Measurements from ENCODE around the gene MYO9B. TPM values are rescaled to one million over a fixed set of nuclear protein-coding genes. Genes with fewer than 3 reads are reported as not detected.

Gene MYO9B
- total and polyA plus RNA-seq, 9 of the 15 experiments (the other 6 are each of a cell fraction or from before 2014, with no cell fraction given), result 2.4 to 77.6 (median 23.0) TPM

DNA sequence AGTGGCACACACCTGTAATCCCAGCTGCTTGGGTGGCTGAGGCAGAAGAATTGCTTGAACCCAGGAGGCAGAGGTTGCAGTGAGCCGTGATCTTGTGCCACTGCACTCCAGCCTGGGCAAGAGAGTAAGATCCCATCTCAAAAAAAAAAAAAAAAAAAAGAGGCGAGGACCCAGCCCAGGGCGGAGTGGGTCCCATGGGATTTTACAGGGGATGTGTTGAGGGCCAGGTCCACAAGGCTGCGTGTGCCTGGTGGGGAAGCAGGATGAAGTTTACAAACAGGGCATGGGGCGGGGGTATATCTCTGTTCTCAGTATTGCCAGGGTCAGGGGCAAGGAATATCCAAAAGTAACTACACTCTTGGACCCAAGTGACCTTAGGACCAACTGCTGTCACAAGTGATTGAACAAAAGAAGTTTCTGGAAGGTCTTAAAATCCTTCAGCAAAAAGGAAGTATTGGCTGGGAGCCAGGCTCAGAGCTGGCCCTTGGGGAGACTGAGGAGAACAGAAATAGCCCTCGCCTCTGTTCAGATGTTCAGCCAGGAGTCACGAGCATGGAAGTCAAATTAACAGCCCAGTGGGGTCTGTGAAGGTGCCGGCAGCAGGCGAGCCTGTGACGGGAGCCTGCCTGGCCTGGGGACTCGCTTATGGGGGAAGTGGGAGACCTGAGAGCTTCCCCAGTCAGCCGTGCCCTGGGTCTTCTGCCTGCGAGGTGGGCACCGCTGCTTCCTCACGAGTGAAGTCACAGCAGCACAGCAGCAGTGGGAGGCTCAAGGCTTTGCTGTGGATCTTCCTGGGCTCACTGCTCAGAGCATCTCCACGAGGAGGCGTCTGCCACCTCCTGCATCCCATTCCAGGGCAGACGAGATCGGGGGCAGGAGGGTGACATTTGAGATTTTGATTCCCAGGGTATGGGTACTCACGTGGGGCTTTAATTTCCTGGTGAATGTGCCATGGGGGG, 6.4 kb downstream of the MYO9B start:
- Histone ChIP-seq H3K79me2 (ENCODE audit: control insufficient read depth, insufficient read depth, low read length) (peaks cover 77% of the 10 kb centered on the region), H3K9me3 (replicated peaks; ENCODE audit: control insufficient read depth, insufficient read depth, low read depth, low read length) (no peaks in the 10 kb centered on the region), H4K20me1 (replicated peaks; ENCODE audit: control insufficient read depth, insufficient read depth, low read length) (peaks cover 35% of the 10 kb centered on the region), H3K9ac (ENCODE audit: insufficient read depth in 1 of 2, low read depth in 2 of 2, low read length in 2 of 2) (peak overlapping the region in 1 of 2 experiments; percentile 70; a peak in 2 of 4 replicates), H3K27me3 (ENCODE audit: control insufficient read depth in 2 of 2, insufficient read depth in 2 of 2, low read length in 2 of 2) (no peaks in the 10 kb centered on the region), H2AFZ (ENCODE audit: low read depth, low read length) (no peak overlapping the region), H3K4me2 (ENCODE audit: insufficient read depth, low read length) (no peak overlapping the region), H3K36me3 (ENCODE audit: control insufficient read depth, insufficient read depth, low read length) (peaks cover 25% of the 10 kb centered on the region; the same call in 2 of the 3 replicates), H3K27ac (ENCODE audit: extremely low read depth, low read depth, low read length) (no peak overlapping the region), H3K4me3 (no peak overlapping the region), H3K9me1 (ENCODE audit: control insufficient read depth, insufficient read depth, low read length) (peaks cover 3% of the 10 kb centered on the region), H3K4me1 (replicated peaks in 1 of 2; ENCODE audit: control insufficient read depth in 2 of 2, insufficient read depth in 2 of 2, low read length in 2 of 2) (peaks cover 20 to 36% of the 10 kb centered on the region in 2 experiments; a peak in 4 of 5 replicates)
- no peak for FAIRE-seq
- DNase-seq (ENCODE audit: extremely low read depth in 1 of 4, low spot score in 3 of 4), result no peak
- no TSS peak for BruUV-seq (replicated peaks)
- ChIA-PET POLR2A (interaction anchor here (0.5 kb wide), 1 partner anchor 124 kb away, joined by 4 read pairs; no protein-coding TSS in a partner anchor), CTCF (ENCODE audit: low intra/inter-chr PET ratio) (no interaction called here)
- TF ChIP-seq NCOA4 (IDR thresholded peaks at IDR 0.05; ENCODE audit: partially characterized antibody) (no peak), NFIC (IDR thresholded peaks at IDR 0.05) (peak; percentile 61), MTA1 (IDR thresholded peaks at IDR 0.05; ENCODE audit: borderline replicate concordance) (no peak), ZNF121 (CRISPR knock-in tag; conservative IDR thresholded peaks at IDR 0.05) (0 out of 2 replicates have a peak, but pooled peaks have one; percentile 10)
- WGBS (ENCODE audit: insufficient coverage, low coverage, missing lambda C conversion rate), result 85% methylated on average over 15 of the region's 20 CpGs
- no peak for ATAC-seq
- in situ Hi-C loops (cut with MboI), result no loop called here
- intact Hi-C loops (cut with micrococcal nuclease), result no loop called here
